ENCODE data around the gene RAPGEF1. TPM values are rescaled to one million over a fixed set of nuclear protein-coding genes. Genes with fewer than 3 reads are reported as not detected.

RAPGEF1 gene
- total RNA-seq, 1 donor from 2014 or later, result 146 TPM

DNA sequence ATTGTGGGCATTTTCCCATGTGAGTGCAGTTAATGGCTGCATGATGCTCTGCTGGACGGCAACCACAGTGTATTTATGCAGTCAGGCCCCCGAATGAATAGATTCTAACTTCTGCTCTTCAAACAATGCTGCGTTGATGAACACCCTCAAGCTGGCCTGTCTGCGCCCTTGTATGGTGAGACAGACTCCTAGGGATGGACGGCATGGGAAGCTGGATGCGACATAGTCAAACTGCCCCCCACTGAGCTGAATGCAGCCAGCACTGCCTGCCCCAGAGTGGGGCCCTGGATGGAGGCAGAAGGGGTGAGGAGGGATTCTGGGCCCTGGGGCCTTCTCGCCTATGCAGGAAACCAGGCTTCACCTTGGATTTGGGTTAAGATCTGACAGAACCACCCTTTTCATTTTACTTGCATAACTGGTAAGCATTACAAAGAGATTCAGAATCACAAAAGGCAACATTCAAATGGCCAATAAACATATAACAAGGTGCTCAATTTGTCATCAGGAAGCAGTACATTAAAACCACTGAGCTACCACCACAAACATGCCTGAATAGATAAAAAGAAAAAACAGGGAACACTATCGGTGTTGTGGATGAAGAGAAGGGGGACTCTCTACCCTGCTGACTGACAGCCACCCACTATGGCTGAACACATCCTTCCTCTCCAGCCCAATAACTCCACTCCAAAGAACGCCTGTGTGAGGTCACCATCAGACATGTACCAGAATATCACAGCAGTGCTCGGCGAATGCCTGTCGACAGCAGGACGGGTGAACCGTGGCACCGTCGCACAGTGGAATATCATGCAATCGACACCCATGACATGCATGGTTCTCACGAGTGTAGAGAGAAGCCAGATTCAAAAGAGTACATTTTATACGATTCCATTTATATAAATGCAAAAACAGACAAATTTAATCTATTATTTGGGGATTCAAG lies 79.1 kb downstream of the RAPGEF1 start:
- no peaks in the 10 kb centered on the region for H3K9me3 ChIP-seq
- no peak overlapping the region for H3K27ac ChIP-seq
- intact Hi-C loops (cut with DNase I), result no loop called here
- ATAC-seq (no peak), DNase-seq (no peak)
- H3K4me1 ChIP-seq, result peaks cover 61% of the 10 kb centered on the region
- TF ChIP-seq CTCF (IDR thresholded peaks at IDR 0.05), result no peak
- H3K4me3 ChIP-seq, result no peak overlapping the region
- no peaks in the 10 kb centered on the region for H3K27me3 ChIP-seq (ENCODE audit: low read depth)
- H3K36me3 ChIP-seq, result no peaks in the 10 kb centered on the region

DNA sequence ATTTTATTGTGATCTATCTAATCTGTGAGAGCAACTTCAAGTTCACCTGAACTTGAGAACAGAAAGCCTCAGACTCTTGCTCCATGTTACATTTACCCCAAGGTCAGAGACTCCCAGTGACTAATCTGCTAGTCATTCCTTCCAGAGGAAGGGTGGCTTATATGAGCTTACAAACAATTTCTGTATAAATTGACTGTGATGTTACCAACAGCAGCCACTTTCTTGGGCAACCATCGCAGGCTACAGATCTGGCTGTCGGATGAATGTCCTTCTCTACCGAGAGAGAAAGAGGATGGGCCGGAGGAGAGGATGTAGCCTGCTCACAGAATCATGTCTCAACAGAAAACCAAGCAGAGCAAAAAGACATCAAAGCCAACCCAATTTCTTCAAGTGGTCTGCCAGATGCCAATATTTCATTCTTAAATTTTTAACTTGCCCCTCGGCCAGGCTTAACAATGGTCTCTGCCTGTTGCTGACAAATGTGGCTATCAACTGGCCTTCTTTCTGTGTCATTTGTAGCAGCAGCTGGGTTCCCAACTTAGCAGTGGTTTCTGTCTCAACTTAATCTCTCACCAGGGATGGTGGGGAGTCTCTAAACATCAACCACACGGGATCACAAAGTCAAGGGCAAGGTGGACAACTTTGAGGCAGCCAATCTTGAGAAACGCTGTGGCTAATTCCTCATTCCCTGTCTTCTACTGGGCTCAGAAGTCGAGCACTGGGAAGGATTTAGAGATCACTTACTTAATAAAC lies 81.3 kb downstream of the RAPGEF1 start:
- ATAC-seq (peak; percentile 5 to 42), DNase-seq (no peak)
- Histone ChIP-seq H3K9me3 (no peaks in the 10 kb centered on the region), H3K4me3 (no peak overlapping the region), H3K4me1 (peaks cover 72% of the 10 kb centered on the region), H3K27me3 (ENCODE audit: low read depth) (no peaks in the 10 kb centered on the region), H3K36me3 (no peaks in the 10 kb centered on the region), H3K27ac (peak overlapping the region; percentile 76)
- intact Hi-C loops (cut with DNase I), result loop anchor here (10.0 kb wide), 1 partner anchor 76 kb away; no protein-coding TSS in a partner anchor
- TF ChIP-seq CTCF (IDR thresholded peaks at IDR 0.05), result no peak

DNA sequence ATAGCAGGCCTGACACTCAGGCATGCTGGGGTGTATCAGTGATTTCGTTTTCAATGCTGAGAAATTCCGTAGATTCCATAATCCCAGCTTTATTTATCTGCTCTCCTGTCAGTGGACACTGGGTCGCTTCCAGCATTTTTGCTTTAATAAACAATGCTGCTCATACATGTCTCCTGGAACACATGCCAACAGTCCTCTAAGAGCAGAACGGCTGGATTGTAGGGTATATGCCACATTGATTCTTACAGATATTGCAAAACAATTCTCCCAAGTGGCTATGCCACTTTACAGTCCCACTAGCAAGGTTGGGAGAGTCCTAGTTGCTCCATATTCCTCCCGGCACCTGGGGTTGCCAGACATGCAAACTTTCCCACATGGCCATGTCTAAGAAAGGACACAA lies 81.9 kb downstream of the RAPGEF1 start:
- DNase-seq (no peak), ATAC-seq (no peak)
- intact Hi-C loops (cut with DNase I), result loop anchor here (10.0 kb wide), 1 partner anchor 77 kb away; no protein-coding TSS in a partner anchor
- Histone ChIP-seq H3K27ac (peak overlapping the region; percentile 76), H3K9me3 (no peaks in the 10 kb centered on the region), H3K36me3 (no peaks in the 10 kb centered on the region), H3K4me1 (peaks cover 72% of the 10 kb centered on the region), H3K27me3 (ENCODE audit: low read depth) (no peaks in the 10 kb centered on the region), H3K4me3 (no peak overlapping the region)
- no peak for TF ChIP-seq CTCF (IDR thresholded peaks at IDR 0.05)

- intact Hi-C loops (cut with DNase I), result loop anchor here (10.0 kb wide), 1 partner anchor 77 kb away; no protein-coding TSS in a partner anchor
- DNase-seq (no peak), ATAC-seq (no peak)
- Histone ChIP-seq H3K9me3 (no peaks in the 10 kb centered on the region), H3K4me3 (no peak overlapping the region), H3K36me3 (no peaks in the 10 kb centered on the region), H3K27ac (peak overlapping the region; percentile 76), H3K4me1 (peaks cover 74% of the 10 kb centered on the region), H3K27me3 (ENCODE audit: low read depth) (no peaks in the 10 kb centered on the region)
- TF ChIP-seq CTCF (IDR thresholded peaks at IDR 0.05), result no peak
Measured at GRCh38 chr9:131657456-131657855, 82.4 kb downstream of the RAPGEF1 start.

- Histone ChIP-seq H3K4me3 (no peak overlapping the region), H3K27me3 (ENCODE audit: low read depth) (no peaks in the 10 kb centered on the region), H3K27ac (peak overlapping the region; percentile 76), H3K9me3 (no peaks in the 10 kb centered on the region), H3K36me3 (no peaks in the 10 kb centered on the region), H3K4me1 (peaks cover 74% of the 10 kb centered on the region)
- DNase-seq, result no peak
- intact Hi-C loops (cut with DNase I), result loop anchor here (10.0 kb wide), 1 partner anchor 78 kb away; no protein-coding TSS in a partner anchor
- no peak for TF ChIP-seq CTCF (IDR thresholded peaks at IDR 0.05)
- peak in 1 of 2 donors; percentile 5 for ATAC-seq
Measured at GRCh38 chr9:131657037-131657377, 82.9 kb downstream of the RAPGEF1 start.
